Activated T-cell treated with anti-CD3 and anti-CD28 coated beads for 48 hours (primary cell): Measurements from ENCODE around the gene SRSF10.
A peak's percentile ranks its signal among the peaks of the same experiment; 100 is the strongest.
"Not testable (repeated sequence)": the region's sequence is repeated elsewhere in the genome, so short reads cannot be mapped to it uniquely, and the experiment has no call there.

Experiments used
- DNase-seq: peaks from one replicate; pipeline ENCODE4 v3.0.0-alpha.2; 2020; ENCODE audit warnings: low read depth

Gene SRSF10

GRCh38 chr1:23958810-23959460 is 21.2 kb downstream of the SRSF10 start:
- peak; percentile 85 for DNase-seq

- not testable (repeated sequence) for DNase-seq
These were observed 21.9 kb downstream of the SRSF10 start for GRCh38 chr1:23958040-23958809.

GRCh38 chr1:23957096-23957495 is 23.0 kb downstream of the SRSF10 start:
- DNase-seq: no peak

- DNase-seq: no peak
These were observed 27.1 kb downstream of the SRSF10 start for GRCh38 chr1:23953020-23953419.

DNA sequence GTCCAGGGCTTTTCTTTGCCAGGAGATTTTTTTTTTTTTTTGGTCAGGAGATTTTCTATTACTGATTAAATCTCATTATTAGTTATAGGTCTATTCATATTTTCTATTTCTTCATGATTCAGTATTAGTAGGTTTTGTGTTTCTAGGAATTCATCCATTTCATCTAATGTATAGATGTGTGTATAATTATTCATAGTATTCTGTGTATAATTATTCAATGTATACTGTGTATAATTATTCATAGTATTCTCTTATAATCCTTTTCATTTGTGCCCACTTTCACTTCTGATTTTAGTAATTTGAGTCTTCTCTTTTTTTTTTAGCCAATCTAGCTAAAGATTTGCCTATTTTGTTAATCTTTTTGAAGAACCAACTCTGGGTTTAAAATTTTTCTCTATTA is 32.8 kb downstream of the SRSF10 start:
- no peak for DNase-seq

GRCh38 chr1:23936481-23937176 is 43.5 kb downstream of the SRSF10 start:
- DNase-seq: no peak

- DNase-seq: no peak
These were observed 48.6 kb downstream of the SRSF10 start for GRCh38 chr1:23931491-23931880.

DNA sequence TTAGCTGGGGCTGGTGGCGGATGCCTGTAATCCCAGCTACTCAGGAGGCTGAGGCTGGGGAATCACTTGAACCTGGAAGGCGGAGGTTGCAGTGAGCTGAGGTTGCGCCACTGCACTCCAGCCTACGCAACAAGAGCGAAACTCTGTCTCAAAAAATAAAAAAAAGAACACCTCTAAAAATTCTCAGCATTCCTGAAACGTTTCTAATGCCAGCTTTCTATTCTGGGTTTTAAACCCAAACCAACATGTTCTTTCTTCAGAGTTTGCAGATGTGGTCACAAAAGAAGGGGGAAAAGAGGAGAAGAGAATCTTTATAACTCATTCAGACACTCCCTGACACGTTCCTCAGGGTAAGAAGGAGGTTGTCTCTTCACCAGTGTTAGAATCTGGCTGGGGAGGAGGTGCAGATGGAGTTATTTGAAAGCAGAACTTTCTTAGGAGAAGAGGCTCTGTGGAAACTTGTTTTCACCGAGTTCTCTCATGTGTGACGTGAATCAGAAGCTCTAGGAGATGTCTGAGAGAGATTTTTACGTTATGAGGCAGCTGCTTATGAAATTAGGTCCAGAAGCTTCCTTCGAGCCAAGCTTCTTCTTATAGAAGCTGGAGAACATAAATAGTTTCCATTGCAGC is 49.2 kb downstream of the SRSF10 start:
- DNase-seq: no peak

DNA sequence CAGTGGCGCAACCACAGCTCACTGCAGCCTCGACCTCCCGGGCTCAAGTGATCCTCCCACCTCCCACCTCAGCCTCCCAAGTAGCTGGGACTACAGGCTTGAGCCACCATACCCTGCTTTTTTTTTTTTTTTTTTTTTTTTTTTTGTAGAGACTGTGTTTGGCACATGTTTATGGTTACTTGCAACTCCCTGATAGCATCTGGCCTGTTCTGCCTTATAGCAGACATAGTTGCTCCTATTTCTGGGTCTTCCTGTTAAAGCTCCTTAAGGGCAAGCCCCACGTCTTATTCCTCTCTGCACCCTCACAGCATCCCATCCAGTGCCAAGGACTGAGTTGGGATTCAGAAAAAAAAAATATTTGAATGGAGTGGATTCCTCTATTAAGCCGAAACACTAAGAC is 49.9 kb downstream of the SRSF10 start:
- no peak for DNase-seq

DNA sequence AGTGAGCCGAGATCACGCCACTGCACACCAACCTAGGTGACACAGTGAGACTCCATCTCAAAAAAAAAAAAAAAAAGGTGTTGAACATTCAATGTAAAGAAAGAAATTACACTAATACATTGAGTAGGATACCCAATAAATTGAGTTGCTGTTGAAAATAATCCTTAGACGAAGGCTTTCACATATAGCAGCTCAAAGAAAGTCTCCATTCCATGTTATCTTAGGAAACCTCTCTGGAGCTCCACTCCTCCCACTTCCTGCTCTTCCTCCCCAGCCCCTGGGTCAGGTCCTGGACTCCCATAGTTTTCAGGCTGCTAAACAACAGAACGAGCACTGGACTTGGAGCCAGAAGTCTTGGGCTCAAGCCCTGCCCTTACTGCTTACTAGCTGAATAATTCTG is 51.3 kb downstream of the SRSF10 start:
- no peak for DNase-seq

DNA sequence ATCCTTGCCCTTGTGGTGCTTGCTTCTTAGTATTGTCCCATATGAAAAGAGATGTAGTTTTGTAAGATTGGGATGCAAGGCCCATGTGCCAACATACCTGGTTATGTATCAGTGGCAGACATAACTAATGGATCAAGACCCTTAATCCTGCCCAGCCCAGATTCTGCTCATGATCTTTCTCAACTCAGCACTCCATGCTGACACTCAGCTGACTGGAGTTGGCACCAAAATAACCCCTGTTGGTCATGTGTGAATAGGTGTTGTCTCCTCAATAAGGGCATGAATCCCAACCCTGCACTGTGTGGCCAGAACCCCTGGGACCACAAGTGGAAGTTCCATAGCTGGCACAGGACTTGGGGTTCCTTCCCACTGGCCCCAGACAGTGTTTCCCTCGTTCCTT is 53.0 kb downstream of the SRSF10 start:
- no peak for DNase-seq

DNA sequence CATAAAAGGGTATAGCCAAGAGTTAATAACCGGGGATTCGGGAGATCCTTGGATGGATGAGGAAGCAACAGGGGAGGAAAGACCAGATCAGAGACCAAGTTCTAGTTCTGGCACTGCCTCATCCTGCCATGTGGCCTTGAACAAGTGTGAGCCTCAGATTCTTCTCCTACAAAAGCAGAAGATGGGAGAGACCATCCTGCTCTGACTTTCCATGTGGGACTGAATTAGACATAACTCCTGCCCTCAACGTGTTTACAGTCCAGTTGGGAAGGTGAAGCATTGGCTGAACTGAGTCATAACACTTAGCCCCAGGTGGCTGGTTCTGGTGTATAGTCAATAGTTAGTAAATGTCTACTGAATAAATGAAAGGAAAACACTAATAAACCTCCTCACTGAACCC is 54.8 kb downstream of the SRSF10 start:
- no peak for DNase-seq

- no peak for DNase-seq
These were observed 55.5 kb downstream of the SRSF10 start for GRCh38 chr1:23924601-23925000.

GRCh38 chr1:23923592-23924499 is 56.3 kb downstream of the SRSF10 start:
- no peak for DNase-seq

- DNase-seq: no peak
These were observed 57.7 kb downstream of the SRSF10 start for GRCh38 chr1:23922321-23922943.

DNA sequence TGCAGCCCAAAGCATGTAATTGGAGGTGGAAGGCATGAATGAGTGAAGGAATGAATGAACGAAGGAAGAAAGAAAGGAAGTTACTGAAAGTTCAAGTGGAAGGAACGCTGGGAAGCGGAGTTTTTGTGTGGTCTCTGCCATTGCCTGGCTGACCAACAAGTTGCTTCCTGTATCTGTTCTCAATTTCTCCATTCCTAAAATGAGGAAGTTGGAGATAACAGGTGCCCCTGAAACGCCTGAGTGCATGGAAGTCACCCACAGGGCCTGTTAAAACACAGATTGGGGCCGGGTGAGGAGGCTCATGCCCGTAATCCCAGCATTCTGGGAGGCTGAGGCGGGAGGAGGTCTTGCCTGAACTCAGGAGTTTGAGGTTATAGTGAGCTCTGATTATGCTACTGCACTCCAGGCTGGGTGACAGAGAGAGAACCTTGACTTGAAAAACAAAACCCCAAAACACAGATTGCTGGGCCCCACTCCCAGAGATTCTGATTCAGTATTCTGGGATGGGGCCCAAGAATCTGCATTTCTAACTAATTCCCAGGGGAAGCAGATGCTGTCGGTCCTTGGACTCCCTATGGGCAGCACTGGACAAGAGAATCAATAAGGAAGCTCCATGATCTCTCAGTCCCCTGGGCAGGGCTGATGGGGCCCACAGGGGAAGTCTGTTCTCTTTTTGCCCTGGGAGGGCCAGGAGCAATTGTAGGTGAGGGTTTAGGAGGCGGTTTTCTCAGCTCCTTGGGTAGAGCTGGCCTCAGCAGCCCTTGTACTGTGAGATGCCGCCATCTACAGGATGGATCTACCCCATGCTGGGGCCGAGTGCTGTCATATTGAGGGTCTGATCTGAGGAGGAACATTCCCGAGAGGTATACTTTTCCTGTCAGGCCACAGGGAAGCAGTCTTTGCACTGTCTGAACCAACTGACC is 63.7 kb downstream of the SRSF10 start:
- peak; percentile 36 for DNase-seq

- DNase-seq: no peak
These were observed 64.7 kb downstream of the SRSF10 start for GRCh38 chr1:23915466-23915865.

- no peak for DNase-seq
These were observed 65.2 kb downstream of the SRSF10 start for GRCh38 chr1:23914921-23915320.
